ENCODE measurements around the gene DPYSL3. TPM values are rescaled to one million over a fixed set of nuclear protein-coding genes. Genes with fewer than 3 reads are reported as not detected.

Gene DPYSL3
- total RNA-seq, 2 donors from 2014 or later: 6.5 to 10.5 TPM

- 70 to 82% methylated on average over 1 of the region's 1 CpG for WGBS, 2 donors
These were observed 28.5 kb downstream of the DPYSL3 start for GRCh38 chr5:147481376-147481775.

GRCh38 chr5:147479949-147480348, 29.9 kb downstream of the DPYSL3 start:
- ATAC-seq: no peak

More at GRCh38 chr5:147481376-147481775, 28.5 kb downstream of the DPYSL3 start:
- ATAC-seq (no peak), DNase-seq (no peak)
- H3K4me1 ChIP-seq: no peaks in the 10 kb centered on the region
- no peak for TF ChIP-seq POLR2A (IDR thresholded peaks at IDR 0.05)
- no peak for TF ChIP-seq CTCF (IDR thresholded peaks at IDR 0.05)
- no peaks in the 10 kb centered on the region for H3K36me3 ChIP-seq (replicated peaks in 1 of 2; ENCODE audit: insufficient read depth in 1 of 2, low read depth in 2 of 2)
- intact Hi-C loops (cut with DNase I): no loop called here
- H3K27me3 ChIP-seq: no peaks in the 10 kb centered on the region
- no peak overlapping the region for H3K27ac ChIP-seq
- H3K9me3 ChIP-seq: no peaks in the 10 kb centered on the region
- no peak overlapping the region for H3K4me3 ChIP-seq

DNA sequence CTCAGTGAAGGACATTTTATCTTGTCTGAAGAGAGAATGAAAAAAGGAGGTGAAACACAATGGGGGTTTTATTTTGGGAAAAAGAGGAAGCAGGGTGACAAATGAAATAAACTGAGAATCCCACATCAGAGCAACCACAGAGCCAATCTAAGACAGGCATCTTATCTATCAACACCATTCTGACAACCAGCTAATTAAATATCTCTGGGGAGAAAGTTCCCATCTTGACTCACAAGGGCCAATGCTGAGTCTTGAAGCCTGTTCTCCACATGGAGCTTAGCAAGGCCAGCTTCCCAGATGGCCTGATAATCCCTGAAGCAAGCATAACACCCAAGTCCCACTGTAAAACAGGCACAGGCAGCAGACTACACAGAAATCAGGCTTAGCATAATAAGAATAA, 30.4 kb downstream of the DPYSL3 start:
- H3K27me3 ChIP-seq: no peaks in the 10 kb centered on the region
- ATAC-seq (no peak), DNase-seq (no peak)
- TF ChIP-seq POLR2A (IDR thresholded peaks at IDR 0.05) (no peak), CTCF (IDR thresholded peaks at IDR 0.05) (no peak)
- no peaks in the 10 kb centered on the region for H3K9me3 ChIP-seq
- no peak overlapping the region for H3K4me3 ChIP-seq
- no peaks in the 10 kb centered on the region for H3K36me3 ChIP-seq (replicated peaks in 1 of 2; ENCODE audit: insufficient read depth in 1 of 2, low read depth in 2 of 2)
- intact Hi-C loops (cut with DNase I): no loop called here
- no peaks in the 10 kb centered on the region for H3K4me1 ChIP-seq
- no peak overlapping the region for H3K27ac ChIP-seq

More at GRCh38 chr5:147479949-147480348, 29.9 kb downstream of the DPYSL3 start:
- no peaks in the 10 kb centered on the region for H3K36me3 ChIP-seq (replicated peaks in 1 of 2; ENCODE audit: insufficient read depth in 1 of 2, low read depth in 2 of 2)
- TF ChIP-seq POLR2A (IDR thresholded peaks at IDR 0.05) (no peak), CTCF (IDR thresholded peaks at IDR 0.05) (no peak)
- DNase-seq: no peak
- no peaks in the 10 kb centered on the region for H3K9me3 ChIP-seq
- no peak overlapping the region for H3K27ac ChIP-seq
- no peak overlapping the region for H3K4me3 ChIP-seq
- H3K4me1 ChIP-seq: no peaks in the 10 kb centered on the region
- intact Hi-C loops (cut with DNase I): no loop called here
- WGBS, 2 donors: 69 to 70% methylated on average over 6 of the region's 6 CpGs
- no peaks in the 10 kb centered on the region for H3K27me3 ChIP-seq

DNA sequence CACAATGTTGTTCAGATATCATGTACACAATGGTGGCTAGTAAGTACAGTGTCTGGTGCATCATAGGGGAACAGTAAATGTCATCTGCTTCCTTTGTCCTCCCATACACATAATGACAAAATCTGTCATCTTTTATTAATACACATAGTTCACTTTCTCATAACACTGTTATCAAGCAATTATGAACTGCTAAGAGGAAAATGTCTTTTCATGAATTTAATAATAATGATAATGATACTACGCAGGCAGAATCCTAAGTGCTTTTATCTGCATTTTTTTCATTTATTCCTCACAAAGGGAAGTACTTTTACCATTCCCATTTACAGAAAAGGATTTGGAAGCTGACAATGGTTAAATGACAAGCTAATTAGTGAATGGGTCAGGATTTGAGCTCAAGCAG, 35.7 kb downstream of the DPYSL3 start:
- H3K36me3 ChIP-seq (replicated peaks in 1 of 2; ENCODE audit: insufficient read depth in 1 of 2, low read depth in 2 of 2): no peaks in the 10 kb centered on the region
- no peak overlapping the region for H3K4me3 ChIP-seq
- H3K4me1 ChIP-seq: no peaks in the 10 kb centered on the region
- no peaks in the 10 kb centered on the region for H3K9me3 ChIP-seq
- no peak for TF ChIP-seq CTCF (IDR thresholded peaks at IDR 0.05)
- H3K27me3 ChIP-seq: no peaks in the 10 kb centered on the region
- intact Hi-C loops (cut with DNase I): no loop called here
- no peak overlapping the region for H3K27ac ChIP-seq
- no peak for DNase-seq
- WGBS, 2 donors: 87 to 96% methylated on average over 1 of the region's 1 CpG
- no peak for ATAC-seq

DNA sequence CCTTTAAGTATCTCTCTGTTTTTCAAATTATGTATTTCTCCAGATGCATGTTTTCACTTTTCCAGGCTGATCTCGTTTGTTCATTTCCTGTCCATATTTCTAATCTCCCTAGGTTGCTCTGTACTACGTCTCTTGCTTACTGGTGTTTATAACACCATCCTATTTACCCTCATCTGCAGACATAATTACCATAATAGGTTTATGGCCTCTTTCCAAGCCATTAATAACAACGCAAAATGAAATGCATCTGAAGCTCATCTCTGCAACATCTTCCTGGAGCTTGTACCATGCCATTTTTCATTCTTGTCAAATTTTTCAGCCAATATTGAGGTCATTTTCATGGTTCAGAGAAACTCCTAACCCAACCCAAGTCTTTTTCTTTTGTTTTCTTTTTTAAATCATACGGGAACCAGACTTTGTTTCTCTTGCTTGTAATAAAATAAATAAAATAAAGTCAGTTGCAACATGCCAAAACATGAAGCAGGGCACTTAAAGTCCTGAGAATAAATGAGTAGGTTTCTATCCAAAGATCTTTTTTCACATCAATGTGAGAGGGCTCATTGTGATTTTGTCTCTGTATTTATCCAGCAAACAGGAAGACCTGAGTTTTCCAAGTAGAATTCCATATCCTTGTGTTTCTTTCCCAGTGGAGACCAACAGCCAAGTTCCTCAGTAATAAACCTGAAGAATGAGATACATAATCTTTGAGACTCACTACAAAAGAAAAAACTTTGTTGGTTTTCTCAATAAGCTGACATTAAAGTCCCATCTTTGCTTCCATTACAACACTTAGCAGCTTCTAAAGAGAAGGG, 37.0 kb downstream of the DPYSL3 start:
- Histone ChIP-seq H3K4me1 (no peaks in the 10 kb centered on the region), H3K27me3 (no peaks in the 10 kb centered on the region), H3K27ac (no peak overlapping the region), H3K36me3 (replicated peaks in 1 of 2; ENCODE audit: insufficient read depth in 1 of 2, low read depth in 2 of 2) (no peaks in the 10 kb centered on the region), H3K9me3 (no peaks in the 10 kb centered on the region), H3K4me3 (no peak overlapping the region)
- no peak for ATAC-seq
- intact Hi-C loops (cut with DNase I): no loop called here
- 54 to 60% methylated on average over 4 of the region's 4 CpGs for WGBS, 2 donors
- TF ChIP-seq POLR2A (IDR thresholded peaks at IDR 0.05): no peak
- no peak for TF ChIP-seq CTCF (IDR thresholded peaks at IDR 0.05)
- DNase-seq: no peak

Measured in body of pancreas (tissue), 4 donors.